Sciatic nerve (tissue), 2 donors: ENCODE results near the gene KRT77. TPM values are rescaled to one million over a fixed set of nuclear protein-coding genes. Genes with fewer than 3 reads are reported as not detected.
"Not testable (repeated sequence)": the region's sequence is repeated elsewhere in the genome, so short reads cannot be mapped to it uniquely, and the experiment has no call there.

ENCODE experiments used
- ATAC-seq: fragments of 200-7000 bp; cut with Tn5 transposase; one replicate; pipeline ENCODE4 v1.9.1; 2020; ENCODE audit warnings: mild to moderate bottlenecking, moderate library complexity
- DNase-seq: peaks from one replicate; pipeline ENCODE4 v3.0.0-alpha.2; 2020; ENCODE audit warnings: low spot score
- intact Hi-C: fragments of 100-400 bp; cut with DNase I; formaldehyde crosslinking; loops from one replicate; pipeline ENCODE4 v1.14.2; 2022
- total RNA-seq: library from RNA; stranded (reverse); fragmentation: NEBNext Ultra II Directional; extraction: Animal tissue kit (Norgen Biotek cat#: 25700); gene quantifications from one replicate; pipeline ENCODE4 v1.2.1, GENCODE V29; 2021
- donor health status: DM: no; HTN: no; CAD: no.
- donor health status: DM: no; HTN: no; CAD: no.

The KRT77 gene
- total RNA-seq, 1 donor from 2014 or later = not detected

DNA sequence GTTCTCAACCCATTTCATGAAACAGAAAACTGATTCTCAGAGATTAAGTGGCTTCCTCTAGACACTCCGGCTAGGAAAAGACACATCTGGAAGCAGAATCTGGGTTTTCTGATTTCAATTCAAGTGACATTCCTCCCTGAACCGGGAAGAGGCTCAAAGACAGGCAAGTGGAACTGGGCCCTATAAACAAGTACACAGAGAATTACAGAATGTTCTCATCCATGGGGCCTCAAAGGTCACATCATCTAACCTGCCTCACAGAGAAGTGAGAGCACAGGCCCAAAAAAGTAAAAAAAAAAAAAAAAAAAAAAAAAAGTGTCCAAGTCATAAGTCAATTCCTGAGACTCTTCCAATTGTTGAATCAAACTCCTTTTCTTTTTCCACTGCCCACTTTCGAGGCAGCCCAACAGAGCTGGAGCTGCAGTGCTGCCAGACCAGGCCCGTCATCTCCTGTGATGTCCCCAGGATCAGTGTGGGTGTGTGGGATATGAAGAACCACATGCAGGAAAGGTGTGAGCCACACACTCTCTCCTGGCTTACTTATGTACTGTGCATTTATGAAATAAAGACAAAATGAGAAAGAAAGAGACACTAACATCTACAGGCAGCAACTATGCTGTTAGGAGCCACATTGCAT is 20.3 kb downstream of the KRT77 start:
- DNase-seq (no peak), ATAC-seq (peak; percentile 63)
- intact Hi-C loops = no loop called here

DNA sequence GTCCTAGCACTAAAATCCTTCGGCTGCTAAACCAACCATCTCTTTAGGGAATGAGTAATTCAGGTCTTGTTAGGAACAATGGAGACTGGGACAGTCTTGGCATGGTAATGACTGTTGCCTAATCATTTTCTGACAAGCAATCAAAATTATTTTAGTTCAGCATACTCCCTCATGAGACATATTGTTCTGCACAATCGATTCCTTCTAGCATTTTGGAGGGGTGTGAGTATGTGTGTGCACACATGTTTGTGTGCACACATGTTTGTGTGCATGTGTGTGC is 21.0 kb downstream of the KRT77 start:
- ATAC-seq (no peak), DNase-seq (no peak)
- intact Hi-C loops = no loop called here

DNA sequence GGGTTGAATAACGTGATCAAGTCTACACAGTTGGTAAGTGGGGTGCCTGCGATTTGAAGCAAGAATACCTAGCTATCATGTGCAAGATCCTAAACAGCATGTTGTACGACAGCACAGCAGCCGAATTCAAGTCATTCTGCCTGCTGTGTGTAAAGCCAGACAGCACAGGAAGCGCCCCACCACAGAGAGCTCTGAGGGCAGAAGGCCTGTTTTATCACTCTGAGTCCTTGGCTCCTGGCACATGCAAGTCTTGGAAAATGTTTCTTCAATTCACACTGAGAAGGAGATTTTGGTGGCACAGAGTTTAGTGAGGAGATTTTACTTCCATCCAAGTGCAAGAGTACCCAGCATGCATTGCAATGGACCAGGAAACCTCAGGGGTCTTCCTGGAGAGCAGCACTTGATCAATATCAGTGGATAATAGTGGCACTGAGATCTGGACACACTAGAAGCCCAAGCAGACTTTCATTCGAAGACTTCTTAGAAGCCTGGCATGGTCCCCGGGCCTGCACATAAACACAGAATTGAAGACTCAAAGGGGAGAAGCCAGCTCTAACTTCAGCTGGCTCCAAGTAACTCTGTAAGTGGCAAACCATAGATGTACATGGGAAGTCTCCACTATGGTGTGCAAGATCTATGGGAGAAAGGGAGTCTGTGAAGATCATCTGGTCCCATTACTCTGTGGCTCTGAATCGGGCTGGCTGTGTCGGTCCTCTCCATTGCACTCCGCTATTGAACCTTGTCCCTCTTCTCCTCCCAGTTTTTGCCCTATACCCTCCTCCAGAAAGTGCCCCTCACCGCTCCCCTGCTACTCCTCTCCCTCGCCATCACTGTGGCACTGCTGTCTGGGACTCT is 21.6 kb downstream of the KRT77 start:
- ATAC-seq (no peak), DNase-seq (no peak)
- intact Hi-C loops = no loop called here

GRCh38 chr12:52680363-52680762 is 23.0 kb downstream of the KRT77 start, which contains the start of gene KRT1:
Gene KRT1 (minus strand): TSS chr12:52680407. CDS start chr12:52680348, 59 bp downstream.
- no peak for ATAC-seq
- DNase-seq = no peak
- intact Hi-C loops = no loop called here

GRCh38 chr12:52679875-52680274 is 23.4 kb downstream of the KRT77 start:
- ATAC-seq (no peak), DNase-seq (no peak)
- intact Hi-C loops = no loop called here

DNA sequence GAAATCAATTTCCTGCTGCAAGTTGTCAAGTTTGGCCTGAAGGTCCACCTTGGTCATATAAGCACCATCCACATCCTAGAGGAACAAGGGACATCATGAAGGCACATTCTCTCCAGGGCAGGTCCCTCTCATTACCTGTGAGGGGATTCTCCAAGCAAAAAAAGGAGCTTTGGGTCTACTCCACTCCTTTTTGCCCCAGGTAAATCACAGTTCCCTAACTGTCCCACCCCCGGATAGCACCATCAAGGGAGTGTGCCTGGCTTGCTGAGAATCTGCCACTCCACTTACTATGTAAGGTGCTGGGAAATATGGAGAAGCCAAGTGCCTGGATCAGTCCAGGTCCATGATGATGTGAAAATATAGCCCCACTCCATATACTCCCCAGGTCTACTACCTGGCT is 25.7 kb downstream of the KRT77 start:
- intact Hi-C loops = no loop called here
- no peak for ATAC-seq
- DNase-seq = no peak

DNA sequence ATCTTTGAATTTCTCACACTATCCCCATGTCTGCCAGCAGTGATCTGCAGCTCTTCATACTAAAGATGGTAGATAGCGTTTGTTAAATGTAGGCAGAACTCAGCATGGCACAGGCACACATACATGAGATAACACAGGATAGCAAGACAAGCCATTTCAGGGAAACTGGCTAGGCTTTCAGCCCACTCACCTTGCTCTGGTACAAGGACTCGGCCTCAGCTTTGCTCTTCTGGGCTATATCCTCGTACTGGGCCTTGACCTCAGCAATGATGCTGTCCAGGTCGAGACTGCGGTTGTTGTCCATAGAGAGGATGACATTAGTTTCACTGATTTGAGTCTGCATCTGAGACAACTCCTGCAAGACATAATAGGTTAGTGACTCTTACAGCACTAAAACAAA is 26.2 kb downstream of the KRT77 start:
- intact Hi-C loops = no loop called here
- DNase-seq (no peak), ATAC-seq (no peak)

DNA sequence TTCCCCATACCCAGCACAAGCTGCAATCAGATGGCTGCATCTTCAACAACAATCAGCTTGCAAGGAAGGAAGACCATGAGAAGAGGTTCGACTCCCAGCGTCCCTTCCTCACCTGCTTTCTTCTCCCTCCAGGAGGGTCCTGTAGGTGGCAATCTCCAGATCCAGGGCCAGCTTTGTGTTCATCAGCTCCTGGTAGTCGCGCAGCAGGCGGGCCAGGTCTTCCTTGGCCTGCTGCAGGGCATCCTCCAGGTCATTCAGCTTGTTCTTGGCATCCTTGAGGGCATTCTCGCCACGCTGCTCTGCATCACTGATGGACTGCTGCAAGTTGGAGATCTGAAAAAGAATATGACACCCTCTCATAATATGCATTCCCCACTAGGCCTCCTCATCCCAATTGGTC is 27.2 kb downstream of the KRT77 start:
- DNase-seq (no peak), ATAC-seq (no peak)
- intact Hi-C loops = no loop called here

DNA sequence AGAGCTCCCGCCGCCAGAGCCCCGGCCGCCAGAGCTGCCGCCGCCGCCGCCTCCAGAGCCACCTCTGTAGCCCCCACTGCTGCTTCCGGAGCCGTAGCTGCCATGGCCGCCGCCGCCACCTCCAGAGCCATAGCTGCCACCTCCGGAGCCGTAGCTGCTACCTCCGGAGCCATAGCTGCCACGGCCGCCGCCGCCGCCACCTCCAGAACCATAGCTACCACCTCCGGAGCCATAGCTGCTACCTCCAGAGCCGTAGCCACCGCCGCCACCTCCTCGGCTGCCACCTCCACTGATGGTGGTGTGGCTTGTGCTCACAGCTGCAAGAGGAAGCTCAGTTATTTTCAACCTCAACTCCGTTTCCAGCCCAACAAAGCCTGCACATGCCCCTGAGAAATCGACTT is 28.0 kb downstream of the KRT77 start:
- no peak for ATAC-seq
- intact Hi-C loops = no loop called here
- DNase-seq = no peak

DNA sequence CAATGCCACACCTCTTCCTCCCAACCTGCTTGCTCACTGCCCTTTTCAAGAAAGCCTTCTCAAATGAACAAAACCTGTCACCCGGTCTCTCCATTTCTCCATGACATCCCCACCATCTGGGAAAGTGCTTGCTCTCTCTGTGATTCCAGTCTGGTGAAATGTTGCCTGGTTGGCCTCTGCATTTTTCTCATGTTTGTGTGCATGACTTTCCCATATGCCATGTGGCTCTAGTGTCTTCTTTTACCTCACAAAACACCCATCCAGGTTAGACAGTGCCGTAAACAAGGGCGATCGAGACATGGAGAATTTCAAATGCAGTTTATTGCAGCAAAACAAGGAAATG is 28.9 kb downstream of the KRT77 start:
- intact Hi-C loops = no loop called here
- DNase-seq (no peak), ATAC-seq (no peak)

- intact Hi-C loops = no loop called here
- ATAC-seq (no peak), DNase-seq (no peak)
Measured at GRCh38 chr12:52673713-52674432, 29.5 kb downstream of the KRT77 start.

- intact Hi-C loops = no loop called here
- no peak for ATAC-seq
- no peak for DNase-seq
Measured at GRCh38 chr12:52673217-52673616, 30.1 kb downstream of the KRT77 start.

DNA sequence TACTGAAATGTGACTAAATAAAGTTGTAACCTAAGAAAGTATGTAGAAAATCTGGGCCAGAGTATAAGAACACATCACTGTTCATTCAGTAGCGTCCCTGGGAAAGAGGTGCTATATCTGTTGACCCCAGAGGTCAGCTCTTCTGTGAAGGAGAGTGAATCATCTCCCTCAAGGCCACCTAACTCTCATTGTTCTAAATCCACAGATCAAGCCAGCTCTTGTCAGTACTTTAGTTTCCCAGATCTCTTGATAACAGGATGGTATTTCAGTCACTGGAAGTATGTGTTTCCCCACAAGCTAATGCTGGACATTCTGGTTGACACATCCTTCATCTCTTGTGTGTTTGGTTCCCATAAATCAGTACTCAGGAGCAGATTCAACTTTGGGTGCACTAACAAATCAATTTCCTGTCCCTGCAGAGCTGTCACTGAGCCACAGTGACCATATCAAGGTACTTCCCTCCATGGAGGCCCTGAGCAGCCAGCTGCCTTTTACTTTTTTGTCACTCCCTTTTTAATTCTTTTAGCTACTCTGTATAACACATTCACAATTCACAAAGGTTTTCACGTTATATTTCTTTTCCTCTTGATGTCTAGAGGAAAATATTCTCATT is 30.9 kb downstream of the KRT77 start:
- intact Hi-C loops = no loop called here
- no peak for ATAC-seq
- no peak for DNase-seq

GRCh38 chr12:52670961-52671360 is 32.4 kb downstream of the KRT77 start:
- no peak for ATAC-seq
- DNase-seq = no peak
- intact Hi-C loops = no loop called here

- no peak for DNase-seq
- intact Hi-C loops = no loop called here
- no peak for ATAC-seq
Measured at GRCh38 chr12:52670506-52670905, 32.8 kb downstream of the KRT77 start.

GRCh38 chr12:52669941-52670340 is 33.4 kb downstream of the KRT77 start:
- intact Hi-C loops, DNase-seq, ATAC-seq: not testable (repeated sequence)

GRCh38 chr12:52669426-52669825 is 33.9 kb downstream of the KRT77 start:
- intact Hi-C loops = no loop called here
- ATAC-seq (no peak), DNase-seq (no peak)

DNA sequence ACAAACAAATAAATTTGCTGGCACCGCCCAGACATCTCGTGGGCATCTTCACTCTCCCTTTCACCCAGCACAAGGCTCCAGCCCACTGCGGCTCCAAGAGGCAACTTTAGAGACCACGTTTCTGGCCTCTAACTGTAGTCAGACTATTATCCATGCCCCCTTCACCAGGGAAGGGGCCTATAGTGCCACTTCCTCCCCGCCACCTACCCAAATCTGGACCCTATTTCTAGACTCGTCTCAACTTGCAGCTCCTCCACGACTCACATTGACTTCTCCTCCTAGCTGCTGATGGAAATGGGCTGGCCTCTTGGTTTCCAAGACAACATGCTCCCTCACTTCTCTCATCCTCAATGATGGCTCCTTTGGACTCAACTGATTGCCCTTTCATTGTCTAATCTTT is 35.4 kb downstream of the KRT77 start:
- DNase-seq = no peak
- intact Hi-C loops = no loop called here
- ATAC-seq = no peak

- ATAC-seq (no peak), DNase-seq (no peak)
- intact Hi-C loops = no loop called here
Measured at GRCh38 chr12:52667509-52667908, 35.8 kb downstream of the KRT77 start.

- intact Hi-C loops = no loop called here
- DNase-seq (no peak), ATAC-seq (no peak)
Measured at GRCh38 chr12:52666471-52666870, 36.9 kb downstream of the KRT77 start.
